GM23248 (cell line): ENCODE data around the gene PID1.

Experiments
- EZH2 ChIP-seq: fragments of 200-600 bp; sonication (generic); IDR thresholded peaks from 2 replicates; pipeline ENCODE4 v1.6.1; 2018; ENCODE audit warnings: antibody characterized with exemption, mild to moderate bottlenecking; ENCODE audit not compliant: insufficient read depth, poor library complexity, severe bottlenecking
- EZH2phosphoT487 ChIP-seq: fragments of 200-600 bp; sonication (generic); IDR thresholded peaks from 2 replicates; pipeline ENCODE4 v1.6.1; 2018; ENCODE audit warnings: antibody characterized with exemption, moderate library complexity, mild to moderate bottlenecking, low read depth; ENCODE audit not compliant: insufficient read depth

- TF ChIP-seq EZH2 (no peak), EZH2phosphoT487 (no peak)
Observed at GRCh38 chr2:229205704-229206103, 65.4 kb downstream of the PID1 start.
